SK-N-SH (cell line): Measurements from ENCODE around the gene STT3B. TPM values are rescaled to one million over a fixed set of nuclear protein-coding genes. Genes with fewer than 3 reads are reported as not detected.
A peak's percentile ranks its signal among the peaks of the same experiment; 100 is the strongest.

Experiments
- CTCF ChIA-PET: fragments of 300-600, 350-600 bp; formaldehyde crosslinking; extraction: SDS; loops from one replicate; lab custom pipeline; 2021; lab: Yijun Ruan, JAX
- POLR2A ChIA-PET: fragments of 350-600 bp; sonication (Branson Sonifier 250); formaldehyde crosslinking; extraction: SDS; loops from one replicate; lab custom pipeline; 2020; ENCODE audit warnings: antibody characterized with exemption, inconsistent platforms; lab: Yijun Ruan, JAX
- DNase-seq: peaks from one replicate; pipeline ENCODE4 v3.0.0; 2012
- H2AFZ ChIP-seq: fragments of 200-600 bp; sonication (generic); 2 replicates; pipeline ENCODE4 v1.8.1; 2016; ENCODE audit warnings: antibody characterized with exemption, mild to moderate bottlenecking, low read depth
- H3F3A ChIP-seq: fragments of 200-600 bp; sonication (generic); replicated peaks from 2 replicates; pipeline ENCODE3; 2016; ENCODE audit warnings: antibody characterized with exemption, mild to moderate bottlenecking; ENCODE audit not compliant: insufficient read depth
- H3K27ac ChIP-seq, 2 experiments: fragments of 200-500 bp in 1 of 2; fragments of 200-600 bp in 1 of 2; sonication (Bioruptor generic) in 1 of 2; sonication (generic), shearing (Covaris generic) in 1 of 2; 2 replicates each; pipeline versions ENCODE4 v1.5.1 to v1.6.1; 2014 to 2016; ENCODE audit warnings: low read depth in 2 of 2, inconsistent platforms in 1 of 2, low read length in 1 of 2, mild to moderate bottlenecking in 1 of 2, mixed read lengths in 1 of 2
- H3K27me3 ChIP-seq: fragments of 200-600 bp; sonication (generic), shearing (Covaris generic); 2 replicates; pipeline ENCODE4 v1.6.1; 2016; ENCODE audit warnings: mixed run types; ENCODE audit not compliant: insufficient read depth
- H3K36me3 ChIP-seq, 2 experiments: fragments of 200-500 bp in 1 of 2; fragments of 200-600 bp in 1 of 2; sonication (Bioruptor generic) in 1 of 2; sonication (generic) in 1 of 2; replicated peaks in 1 of 2; 2 replicates each; pipeline versions ENCODE3 to v1.5.1; 2014 to 2016; ENCODE audit warnings: low read length in 1 of 2, mild to moderate bottlenecking in 1 of 2; ENCODE audit not compliant: insufficient read depth in 2 of 2, control insufficient read depth in 1 of 2
- H3K4me1 ChIP-seq, 2 experiments: fragments of 200-500 bp in 1 of 2; fragments of 200-600 bp in 1 of 2; sonication (Bioruptor generic) in 1 of 2; sonication (generic), shearing (Covaris generic) in 1 of 2; 2 replicates each; pipeline versions ENCODE4 v1.5.1 to v1.6.1; 2014 to 2016; ENCODE audit warnings: low read depth in 1 of 2, low read length in 1 of 2, mixed run types in 1 of 2; ENCODE audit not compliant: insufficient read depth in 2 of 2, control insufficient read depth in 1 of 2
- H3K4me2 ChIP-seq: fragments of 200-600 bp; sonication (generic), shearing (Covaris generic); 2 replicates; pipeline ENCODE4 v1.6.1; 2017; ENCODE audit warnings: mixed run types
- H3K4me3 ChIP-seq, 2 experiments: fragments of 200-500 bp in 1 of 2; fragments of 200-600 bp in 1 of 2; sonication (Bioruptor generic) in 1 of 2; sonication (generic), shearing (Covaris generic) in 1 of 2; 2 replicates each; pipeline versions ENCODE4 v1.5.1 to v1.8.1; 2014 to 2016; ENCODE audit warnings: low read depth in 2 of 2, inconsistent platforms in 1 of 2, low read length in 1 of 2, mild to moderate bottlenecking in 1 of 2, mixed read lengths in 1 of 2, moderate library complexity in 1 of 2
- H3K79me2 ChIP-seq: fragments of 200-600 bp; sonication (generic); 2 replicates; pipeline ENCODE4 v1.8.1; 2017; ENCODE audit warnings: mild to moderate bottlenecking; ENCODE audit not compliant: insufficient read depth
- H3K9ac ChIP-seq: fragments of 200-600 bp; sonication (generic); 2 replicates; pipeline ENCODE4 v1.6.1; 2017; ENCODE audit warnings: mixed run types
- H3K9me2 ChIP-seq: fragments of 200-600 bp; sonication (generic); 2 replicates; pipeline ENCODE4 v1.6.1; 2017; ENCODE audit warnings: mixed run types
- H3K9me3 ChIP-seq: fragments of 200-600 bp; sonication (generic); 2 replicates; pipeline ENCODE4 v1.6.1; 2017; ENCODE audit warnings: mixed run types, mild to moderate bottlenecking, moderate library complexity
- H4K20me1 ChIP-seq: fragments of 200-600 bp; sonication (generic); 2 replicates; pipeline ENCODE4 v1.6.1; 2017; ENCODE audit warnings: mild to moderate bottlenecking, mixed run types; ENCODE audit not compliant: insufficient read depth
- ELF1 ChIP-seq: IDR thresholded peaks from 2 replicates; pipeline ENCODE4 v1.4.0; 2012
- EP300 ChIP-seq, 2 experiments: IDR thresholded peaks; 2 replicates each; pipeline versions ENCODE4 v1.4.0 to v1.6.1; 2012; ENCODE audit warnings: borderline replicate concordance in 1 of 2, low read depth in 1 of 2, low read length in 1 of 2
- EZH2phosphoT487 ChIP-seq: fragments of 200-600 bp; sonication (generic); IDR thresholded peaks from 2 replicates; pipeline ENCODE4 v1.6.1; 2017; ENCODE audit warnings: low read depth, mixed run types, mild to moderate bottlenecking, antibody characterized with exemption, moderate library complexity, borderline replicate concordance
- FOSL2 ChIP-seq: IDR thresholded peaks from 2 replicates; pipeline ENCODE4 v1.4.0; 2012; ENCODE audit warnings: low read depth, mild to moderate bottlenecking, moderate library complexity, borderline replicate concordance
- FOXM1 ChIP-seq: IDR thresholded peaks from 2 replicates; pipeline ENCODE4 v1.4.0; 2012; ENCODE audit warnings: low read depth, mild to moderate bottlenecking
- GABPA ChIP-seq: IDR thresholded peaks from 2 replicates; pipeline ENCODE4 v1.4.0; 2012; ENCODE audit warnings: low read depth, mild to moderate bottlenecking
- GATA2 ChIP-seq: sonication (generic); formaldehyde crosslinking; IDR thresholded peaks from 2 replicates; pipeline ENCODE4 v1.5.0; 2020; ENCODE audit warnings: mild to moderate bottlenecking, missing genetic modification reagents
- NFIC ChIP-seq: IDR thresholded peaks from 2 replicates; pipeline ENCODE4 v1.4.0; 2012; ENCODE audit warnings: borderline replicate concordance
- NRF1 ChIP-seq: IDR thresholded peaks from 2 replicates; pipeline ENCODE4 v1.6.1; 2012; ENCODE audit warnings: low read depth, mild to moderate bottlenecking, low read length
- POLR2AphosphoS5 ChIP-seq: IDR thresholded peaks from 2 replicates; pipeline ENCODE4 v1.6.1; 2012; ENCODE audit warnings: low read depth, low read length
- TAF1 ChIP-seq: IDR thresholded peaks from 2 replicates; pipeline ENCODE4 v1.6.1; 2012; ENCODE audit warnings: low read depth, mild to moderate bottlenecking, low read length, moderate library complexity, borderline replicate concordance
- WGBS: methylation state at CpG from one replicate; pipeline ENCODE4 v1.1.6; 2017; ENCODE audit warnings: low lambda C conversion rate; 5-methylcytosine and 5-hydroxymethylcytosine counted together
- polyA plus RNA-seq, 3 experiments: library from polyadenylated mRNA; depleted of rRNA; stranded (reverse); fragments of >200 nt; gene quantifications; 2 replicates each; pipeline ENCODE4 v1.2.3, GENCODE V29; 2012
- TF ChIP-seq, protein P1 (sequence below): fragments of 200-600 bp; sonication (generic); IDR thresholded peaks from 2 replicates; pipeline ENCODE4 v1.6.1; 2017; ENCODE audit warnings: antibody characterized with exemption, mild to moderate bottlenecking, moderate library complexity
- TF ChIP-seq, protein P2 (sequence below): IDR thresholded peaks from 2 replicates; pipeline ENCODE4 v1.4.0; 2012; ENCODE audit warnings: low read depth, borderline replicate concordance
- TF ChIP-seq, protein P3 (sequence below): IDR thresholded peaks from 2 replicates; pipeline ENCODE4; 2012
- TF ChIP-seq, protein P4 (sequence below): fragments of 150-350 bp; IDR thresholded peaks from 2 replicates; pipeline ENCODE4 v1.6.1; 2016; ENCODE audit warnings: mild to moderate bottlenecking, low read depth, low read length
- TF ChIP-seq, protein P5 (sequence below): IDR thresholded peaks from 2 replicates; pipeline ENCODE4 v1.6.1; 2012; ENCODE audit warnings: mild to moderate bottlenecking, low read depth, low read length, moderate library complexity

Gene STT3B
- polyA plus RNA-seq, 1 of the 3 experiments (the other 2 are of a cell fraction): 27.9 TPM

DNA sequence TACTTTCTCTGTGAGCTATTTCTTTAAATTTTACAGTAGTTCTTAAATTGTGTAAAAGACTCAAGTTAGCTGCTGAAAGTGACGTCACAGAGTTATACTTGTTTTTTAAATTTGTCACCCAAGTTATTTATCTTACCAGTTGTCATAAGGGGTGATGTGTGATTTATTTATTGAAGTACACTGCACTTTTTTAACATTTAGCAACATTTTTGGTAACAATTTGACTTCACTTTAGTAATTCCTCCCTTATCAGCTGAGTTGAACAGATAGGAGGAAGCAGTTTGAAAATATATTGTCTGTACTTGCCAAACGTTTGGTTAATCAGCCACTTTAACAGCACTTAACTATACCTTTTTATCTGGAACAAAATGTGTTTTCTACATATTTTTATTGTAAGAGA lies 3.8 kb downstream of the STT3B start:
- Histone ChIP-seq H4K20me1 (peaks cover 62% of the 10 kb centered on the region), H3K9me3 (no peaks in the 10 kb centered on the region), H3K4me3 (no peak overlapping the region), H3K4me2 (0 out of 2 replicates have a peak overlapping the region, but pooled peaks have one; percentile 20), H3F3A (peaks cover under 1% of the 10 kb centered on the region), H3K9me2 (no peaks in the 10 kb centered on the region), H2AFZ (no peak overlapping the region), H3K9ac (no peak overlapping the region), H3K27ac (no peak overlapping the region), H3K27me3 (no peaks in the 10 kb centered on the region), H3K36me3 (peaks cover 3 to 6% of the 10 kb centered on the region in 2 experiments), H3K79me2 (peaks cover 89% of the 10 kb centered on the region), H3K4me1 (peaks cover 0 to 6% of the 10 kb centered on the region in 2 experiments; a peak in 1 of 4 replicates)
- DNase-seq: no peak
- TF ChIP-seq GABPA (no peak), ELF1 (no peak), FOSL2 (no peak), GATA2 (CRISPR knock-in tag) (no peak), POLR2AphosphoS5 (no peak), TAF1 (no peak), FOXM1 (no peak), EP300 (IDR thresholded peaks at IDR 0.05; ENCODE audit: borderline replicate concordance in 1 of 2, low read depth in 1 of 2, low read length in 1 of 2) (no peak), EZH2phosphoT487 (no peak), NRF1 (no peak), NFIC (no peak)
- TF ChIP-seq, protein P1, sequence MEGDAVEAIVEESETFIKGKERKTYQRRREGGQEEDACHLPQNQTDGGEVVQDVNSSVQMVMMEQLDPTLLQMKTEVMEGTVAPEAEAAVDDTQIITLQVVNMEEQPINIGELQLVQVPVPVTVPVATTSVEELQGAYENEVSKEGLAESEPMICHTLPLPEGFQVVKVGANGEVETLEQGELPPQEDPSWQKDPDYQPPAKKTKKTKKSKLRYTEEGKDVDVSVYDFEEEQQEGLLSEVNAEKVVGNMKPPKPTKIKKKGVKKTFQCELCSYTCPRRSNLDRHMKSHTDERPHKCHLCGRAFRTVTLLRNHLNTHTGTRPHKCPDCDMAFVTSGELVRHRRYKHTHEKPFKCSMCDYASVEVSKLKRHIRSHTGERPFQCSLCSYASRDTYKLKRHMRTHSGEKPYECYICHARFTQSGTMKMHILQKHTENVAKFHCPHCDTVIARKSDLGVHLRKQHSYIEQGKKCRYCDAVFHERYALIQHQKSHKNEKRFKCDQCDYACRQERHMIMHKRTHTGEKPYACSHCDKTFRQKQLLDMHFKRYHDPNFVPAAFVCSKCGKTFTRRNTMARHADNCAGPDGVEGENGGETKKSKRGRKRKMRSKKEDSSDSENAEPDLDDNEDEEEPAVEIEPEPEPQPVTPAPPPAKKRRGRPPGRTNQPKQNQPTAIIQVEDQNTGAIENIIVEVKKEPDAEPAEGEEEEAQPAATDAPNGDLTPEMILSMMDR: no peak
- TF ChIP-seq, protein P2, sequence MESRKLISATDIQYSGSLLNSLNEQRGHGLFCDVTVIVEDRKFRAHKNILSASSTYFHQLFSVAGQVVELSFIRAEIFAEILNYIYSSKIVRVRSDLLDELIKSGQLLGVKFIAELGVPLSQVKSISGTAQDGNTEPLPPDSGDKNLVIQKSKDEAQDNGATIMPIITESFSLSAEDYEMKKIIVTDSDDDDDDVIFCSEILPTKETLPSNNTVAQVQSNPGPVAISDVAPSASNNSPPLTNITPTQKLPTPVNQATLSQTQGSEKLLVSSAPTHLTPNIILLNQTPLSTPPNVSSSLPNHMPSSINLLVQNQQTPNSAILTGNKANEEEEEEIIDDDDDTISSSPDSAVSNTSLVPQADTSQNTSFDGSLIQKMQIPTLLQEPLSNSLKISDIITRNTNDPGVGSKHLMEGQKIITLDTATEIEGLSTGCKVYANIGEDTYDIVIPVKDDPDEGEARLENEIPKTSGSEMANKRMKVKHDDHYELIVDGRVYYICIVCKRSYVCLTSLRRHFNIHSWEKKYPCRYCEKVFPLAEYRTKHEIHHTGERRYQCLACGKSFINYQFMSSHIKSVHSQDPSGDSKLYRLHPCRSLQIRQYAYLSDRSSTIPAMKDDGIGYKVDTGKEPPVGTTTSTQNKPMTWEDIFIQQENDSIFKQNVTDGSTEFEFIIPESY: no peak
- TF ChIP-seq, protein P3, sequence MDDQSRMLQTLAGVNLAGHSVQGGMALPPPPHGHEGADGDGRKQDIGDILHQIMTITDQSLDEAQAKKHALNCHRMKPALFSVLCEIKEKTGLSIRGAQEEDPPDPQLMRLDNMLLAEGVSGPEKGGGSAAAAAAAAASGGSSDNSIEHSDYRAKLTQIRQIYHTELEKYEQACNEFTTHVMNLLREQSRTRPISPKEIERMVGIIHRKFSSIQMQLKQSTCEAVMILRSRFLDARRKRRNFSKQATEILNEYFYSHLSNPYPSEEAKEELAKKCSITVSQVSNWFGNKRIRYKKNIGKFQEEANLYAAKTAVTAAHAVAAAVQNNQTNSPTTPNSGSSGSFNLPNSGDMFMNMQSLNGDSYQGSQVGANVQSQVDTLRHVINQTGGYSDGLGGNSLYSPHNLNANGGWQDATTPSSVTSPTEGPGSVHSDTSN: no peak
- TF ChIP-seq, protein P4, sequence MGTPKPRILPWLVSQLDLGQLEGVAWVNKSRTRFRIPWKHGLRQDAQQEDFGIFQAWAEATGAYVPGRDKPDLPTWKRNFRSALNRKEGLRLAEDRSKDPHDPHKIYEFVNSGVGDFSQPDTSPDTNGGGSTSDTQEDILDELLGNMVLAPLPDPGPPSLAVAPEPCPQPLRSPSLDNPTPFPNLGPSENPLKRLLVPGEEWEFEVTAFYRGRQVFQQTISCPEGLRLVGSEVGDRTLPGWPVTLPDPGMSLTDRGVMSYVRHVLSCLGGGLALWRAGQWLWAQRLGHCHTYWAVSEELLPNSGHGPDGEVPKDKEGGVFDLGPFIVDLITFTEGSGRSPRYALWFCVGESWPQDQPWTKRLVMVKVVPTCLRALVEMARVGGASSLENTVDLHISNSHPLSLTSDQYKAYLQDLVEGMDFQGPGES: no peak
- TF ChIP-seq, protein P5, sequence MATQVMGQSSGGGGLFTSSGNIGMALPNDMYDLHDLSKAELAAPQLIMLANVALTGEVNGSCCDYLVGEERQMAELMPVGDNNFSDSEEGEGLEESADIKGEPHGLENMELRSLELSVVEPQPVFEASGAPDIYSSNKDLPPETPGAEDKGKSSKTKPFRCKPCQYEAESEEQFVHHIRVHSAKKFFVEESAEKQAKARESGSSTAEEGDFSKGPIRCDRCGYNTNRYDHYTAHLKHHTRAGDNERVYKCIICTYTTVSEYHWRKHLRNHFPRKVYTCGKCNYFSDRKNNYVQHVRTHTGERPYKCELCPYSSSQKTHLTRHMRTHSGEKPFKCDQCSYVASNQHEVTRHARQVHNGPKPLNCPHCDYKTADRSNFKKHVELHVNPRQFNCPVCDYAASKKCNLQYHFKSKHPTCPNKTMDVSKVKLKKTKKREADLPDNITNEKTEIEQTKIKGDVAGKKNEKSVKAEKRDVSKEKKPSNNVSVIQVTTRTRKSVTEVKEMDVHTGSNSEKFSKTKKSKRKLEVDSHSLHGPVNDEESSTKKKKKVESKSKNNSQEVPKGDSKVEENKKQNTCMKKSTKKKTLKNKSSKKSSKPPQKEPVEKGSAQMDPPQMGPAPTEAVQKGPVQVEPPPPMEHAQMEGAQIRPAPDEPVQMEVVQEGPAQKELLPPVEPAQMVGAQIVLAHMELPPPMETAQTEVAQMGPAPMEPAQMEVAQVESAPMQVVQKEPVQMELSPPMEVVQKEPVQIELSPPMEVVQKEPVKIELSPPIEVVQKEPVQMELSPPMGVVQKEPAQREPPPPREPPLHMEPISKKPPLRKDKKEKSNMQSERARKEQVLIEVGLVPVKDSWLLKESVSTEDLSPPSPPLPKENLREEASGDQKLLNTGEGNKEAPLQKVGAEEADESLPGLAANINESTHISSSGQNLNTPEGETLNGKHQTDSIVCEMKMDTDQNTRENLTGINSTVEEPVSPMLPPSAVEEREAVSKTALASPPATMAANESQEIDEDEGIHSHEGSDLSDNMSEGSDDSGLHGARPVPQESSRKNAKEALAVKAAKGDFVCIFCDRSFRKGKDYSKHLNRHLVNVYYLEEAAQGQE: no peak
- ChIA-PET CTCF (interaction anchor here (1.4 to 3.0 kb wide), 3 partner anchors 14 to 768 kb away, joined by 3 to 12 read pairs (median 6); no protein-coding TSS in a partner anchor), POLR2A (no interaction called here)
- WGBS: 63% methylated on average over 2 of the region's 2 CpGs
